ENCODE data around the gene ADPRHL1.
"Not testable (repeated sequence)": the region's sequence is repeated elsewhere in the genome, so short reads cannot be mapped to it uniquely, and the experiment has no call there.

The ADPRHL1 gene

GRCh38 chr13:113437408-113438010 lies 15.8 kb downstream of the ADPRHL1 start:
- DNase-seq (ENCODE audit: low read depth, low spot score): no peak
- H3K27ac ChIP-seq: no peak overlapping the region

- DNase-seq (ENCODE audit: low read depth, low spot score); H3K27ac ChIP-seq: not testable (repeated sequence)
These were observed 16.4 kb downstream of the ADPRHL1 start for GRCh38 chr13:113436866-113437265.

- not testable (repeated sequence) for DNase-seq (ENCODE audit: low read depth, low spot score)
These were observed 17.4 kb downstream of the ADPRHL1 start for GRCh38 chr13:113435907-113436306.

GRCh38 chr13:113433391-113433916 lies 19.8 kb downstream of the ADPRHL1 start:
- DNase-seq (ENCODE audit: low read depth, low spot score): no peak
- H3K27ac ChIP-seq: no peak overlapping the region

More at GRCh38 chr13:113435907-113436306, 17.4 kb downstream of the ADPRHL1 start:
- not testable (repeated sequence) for H3K27ac ChIP-seq

- H3K27ac ChIP-seq: no peak overlapping the region
- DNase-seq (ENCODE audit: low read depth, low spot score): no peak
These were observed 20.6 kb downstream of the ADPRHL1 start for GRCh38 chr13:113432506-113433270.

DNA sequence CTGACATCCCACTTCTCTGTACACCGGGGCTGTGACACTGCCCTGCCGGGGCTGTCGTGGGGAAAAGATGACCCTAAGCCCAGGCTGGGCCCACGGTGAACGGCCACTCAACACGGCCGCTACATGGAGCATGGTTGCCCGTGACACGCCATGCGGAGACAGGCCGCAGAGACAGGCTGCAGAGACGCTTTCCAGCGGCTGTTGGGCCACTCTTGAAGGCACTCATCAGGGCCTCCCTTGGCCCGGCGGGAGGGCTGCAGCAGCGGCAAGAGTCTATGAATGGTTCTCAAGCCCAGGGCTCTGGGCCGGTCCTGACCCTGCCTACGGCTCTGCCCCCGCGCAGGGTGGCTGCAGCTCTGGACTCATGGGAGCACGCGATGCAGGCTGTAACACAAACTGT lies 22.1 kb downstream of the ADPRHL1 start:
- H3K27ac ChIP-seq: no peak overlapping the region
- no peak for DNase-seq (ENCODE audit: low read depth, low spot score)

DNA sequence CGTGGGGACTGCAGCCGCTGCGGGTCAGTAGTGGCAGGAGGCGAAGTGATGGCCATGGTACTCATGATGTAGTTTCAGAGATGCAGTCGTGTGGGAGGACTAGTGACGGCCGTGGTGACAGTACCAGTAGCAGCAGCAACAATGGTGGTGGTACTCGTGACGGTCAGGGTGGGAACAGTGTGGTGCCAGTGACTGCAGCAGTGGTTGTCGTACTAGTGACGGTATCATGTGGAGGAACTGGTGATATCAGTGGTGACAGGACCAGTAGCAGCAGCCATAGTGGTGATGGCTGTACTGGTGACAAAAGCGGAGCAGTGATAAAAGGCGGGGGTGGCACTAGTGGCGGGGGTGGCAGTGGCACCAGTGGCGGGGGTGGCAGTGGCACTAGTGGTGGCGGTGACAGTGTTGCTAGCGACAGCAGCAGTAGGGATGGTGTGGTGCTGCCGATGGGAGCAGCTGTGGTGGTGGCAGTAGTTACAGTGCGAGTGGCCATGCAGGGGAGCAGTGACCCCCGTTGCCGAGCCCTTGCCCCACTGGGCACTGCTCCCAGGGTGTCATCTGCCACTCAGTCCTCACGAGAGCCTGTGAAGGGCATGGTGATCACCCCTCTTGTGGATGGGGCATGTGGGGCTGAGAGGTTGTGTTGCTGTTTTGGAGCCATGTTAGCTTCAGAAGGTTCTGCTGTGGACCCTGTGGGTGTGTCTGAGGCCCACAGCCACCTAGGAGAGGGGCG lies 22.7 kb downstream of the ADPRHL1 start:
- DNase-seq (ENCODE audit: low read depth, low spot score): no peak
- no peak overlapping the region for H3K27ac ChIP-seq

DNA sequence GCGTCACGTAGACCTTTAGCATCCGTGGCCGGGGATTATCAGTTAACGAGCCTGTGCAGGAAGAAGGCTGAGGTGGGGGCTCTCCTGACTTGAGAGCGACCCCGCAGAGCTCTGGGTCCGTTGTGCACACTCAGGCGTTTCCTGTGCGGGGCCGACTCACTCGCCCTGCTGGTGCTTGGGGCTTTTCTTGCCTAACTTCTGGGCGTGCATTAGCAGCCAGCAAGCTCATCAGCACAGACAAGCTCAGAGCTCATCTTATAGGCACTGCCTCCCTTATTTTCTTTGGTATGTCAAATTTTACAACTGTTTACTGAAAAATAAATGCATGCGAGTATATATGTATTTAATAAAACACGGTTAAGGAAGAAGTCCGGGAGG lies 23.7 kb downstream of the ADPRHL1 start:
- H3K27ac ChIP-seq: no peak overlapping the region
- DNase-seq (ENCODE audit: low read depth, low spot score): no peak

DNA sequence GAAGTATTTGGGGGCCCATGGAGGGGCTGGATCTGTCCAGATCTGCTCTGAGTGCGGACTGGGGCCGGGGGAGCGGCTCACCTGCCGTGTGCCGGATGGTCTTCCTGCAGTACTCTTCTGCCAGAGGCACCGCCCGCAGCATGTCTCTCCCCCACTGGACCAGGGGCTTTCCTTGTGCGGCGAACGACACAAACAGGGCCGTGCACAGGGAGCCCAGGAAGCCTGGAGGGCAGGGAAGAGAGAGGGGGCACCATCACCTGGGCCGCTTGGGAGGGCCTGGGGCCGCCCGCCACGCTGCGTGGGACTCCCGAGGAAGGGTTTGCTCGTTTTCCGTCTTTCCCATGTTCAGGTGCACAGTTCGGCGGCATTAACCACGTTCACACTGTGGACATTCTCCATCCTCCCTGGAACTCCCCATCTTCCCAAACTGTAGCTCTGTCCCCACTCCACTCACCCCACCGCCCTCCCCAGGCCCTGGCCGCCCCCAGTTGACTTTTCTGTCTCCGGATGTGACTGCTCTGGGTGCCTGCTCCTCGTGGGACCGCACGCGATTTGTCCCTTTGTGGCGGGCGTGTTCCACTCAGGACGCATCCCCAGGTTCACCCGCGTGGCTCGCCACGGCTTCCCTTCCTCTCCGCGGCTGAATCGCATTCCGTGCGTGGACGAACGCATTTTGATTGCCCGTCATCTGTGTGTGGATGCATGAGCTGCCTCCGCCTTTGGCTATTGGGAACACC lies 24.2 kb downstream of the ADPRHL1 start:
- H3K27ac ChIP-seq: no peak overlapping the region
- DNase-seq (ENCODE audit: low read depth, low spot score): no peak

DNA sequence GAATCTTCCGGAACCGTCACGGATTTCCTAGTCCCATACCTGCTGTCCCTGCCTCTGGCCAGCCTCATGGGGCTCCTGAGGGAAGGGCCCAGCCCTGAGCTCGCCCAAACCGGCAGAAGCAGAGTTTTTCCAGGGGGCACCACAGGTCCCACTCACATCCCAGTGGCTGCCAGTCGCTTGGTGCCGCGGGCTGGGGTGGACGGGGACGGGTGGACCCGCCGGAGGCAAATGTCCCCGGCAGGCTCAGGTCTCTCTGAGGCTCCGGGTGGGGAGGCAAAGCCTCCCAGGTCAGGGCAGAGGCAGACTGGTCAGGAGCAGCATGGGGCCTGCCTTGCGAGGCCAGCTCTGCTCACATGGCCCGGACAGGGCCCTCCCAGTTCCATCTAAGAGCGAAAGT lies 24.8 kb downstream of the ADPRHL1 start:
- DNase-seq (ENCODE audit: low read depth, low spot score): no peak
- H3K27ac ChIP-seq: no peak overlapping the region

DNA sequence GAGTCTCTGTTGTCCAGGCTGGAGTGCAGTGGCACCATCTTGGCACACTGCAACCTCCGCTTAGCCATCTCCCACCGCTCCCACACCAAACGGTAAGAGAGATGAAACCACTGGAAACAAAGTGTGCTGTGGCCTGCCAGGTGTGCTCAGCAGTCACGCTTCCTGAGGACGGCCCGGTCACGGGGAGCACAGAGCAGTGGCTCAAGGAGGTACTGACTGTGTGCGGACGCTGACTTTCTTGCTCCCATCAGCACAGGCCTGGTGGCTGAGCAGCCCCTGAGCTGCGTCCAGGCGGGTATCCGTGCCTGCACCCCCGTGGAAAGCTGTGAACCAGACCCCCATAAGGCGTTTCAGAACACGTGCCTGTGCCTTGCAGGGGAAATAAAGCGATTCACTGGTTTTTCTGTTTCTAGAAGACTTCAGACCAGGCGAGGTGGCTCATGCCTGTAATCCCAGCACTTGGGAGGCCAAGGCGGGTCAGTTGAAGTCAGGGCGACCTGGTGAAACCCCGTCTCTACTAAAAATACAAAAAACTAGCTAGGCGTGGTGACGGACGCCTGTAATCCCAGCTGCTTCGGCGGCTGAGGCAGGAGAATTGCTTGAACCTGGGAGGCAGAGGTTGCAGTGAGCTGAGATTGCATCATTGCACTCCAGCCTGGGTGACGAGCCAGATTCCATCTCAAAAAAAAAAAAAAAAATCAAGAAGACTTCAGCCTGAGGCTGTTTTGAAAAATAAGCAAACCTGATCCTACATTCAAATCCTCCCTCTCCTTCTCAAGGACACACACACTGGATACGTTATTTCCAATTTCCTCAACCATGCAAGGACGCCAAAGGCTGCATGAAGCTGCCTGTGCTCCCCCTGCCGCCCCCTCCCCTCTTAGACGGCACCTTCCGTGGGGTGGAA lies 25.5 kb downstream of the ADPRHL1 start:
- DNase-seq (ENCODE audit: low read depth, low spot score): no peak
- no peak overlapping the region for H3K27ac ChIP-seq

GRCh38 chr13:113426591-113426986 lies 26.7 kb downstream of the ADPRHL1 start:
- no peak for DNase-seq (ENCODE audit: low read depth, low spot score)
- H3K27ac ChIP-seq: no peak overlapping the region

- H3K27ac ChIP-seq: no peak overlapping the region
- DNase-seq (ENCODE audit: low read depth, low spot score): no peak
These were observed 27.2 kb downstream of the ADPRHL1 start for GRCh38 chr13:113425941-113426590.

DNA sequence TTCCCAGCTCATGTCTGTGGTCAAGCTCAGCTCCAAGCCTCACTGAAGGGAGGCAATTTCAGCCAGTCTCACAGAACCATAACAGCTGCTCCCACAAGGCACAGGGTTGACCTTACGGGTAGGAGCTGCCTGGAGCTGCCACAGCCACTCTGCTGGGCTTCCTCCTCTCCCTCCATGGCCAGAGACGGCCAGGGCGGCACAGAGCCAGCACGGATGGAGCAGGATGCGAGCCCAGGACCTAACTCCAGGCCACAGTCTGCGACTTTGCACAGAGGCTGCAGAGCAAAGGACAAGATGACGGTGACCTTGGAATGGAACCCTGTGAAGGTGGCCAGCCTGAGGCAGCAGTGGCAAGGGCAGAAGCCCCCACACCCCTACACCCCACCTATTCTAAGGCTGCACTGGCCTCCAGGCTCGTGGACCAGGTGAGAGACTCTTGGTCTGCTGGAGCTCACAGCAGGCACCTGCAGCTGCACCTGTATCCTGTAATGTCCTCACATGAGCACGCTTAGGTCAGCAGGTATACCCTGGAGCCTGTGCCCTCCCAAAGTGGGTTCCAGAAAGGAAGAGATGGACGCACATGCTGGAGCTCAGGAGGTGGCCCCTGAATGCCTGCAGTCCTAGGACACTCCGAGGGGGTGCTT lies 29.6 kb downstream of the ADPRHL1 start:
- no peak overlapping the region for H3K27ac ChIP-seq

DNA sequence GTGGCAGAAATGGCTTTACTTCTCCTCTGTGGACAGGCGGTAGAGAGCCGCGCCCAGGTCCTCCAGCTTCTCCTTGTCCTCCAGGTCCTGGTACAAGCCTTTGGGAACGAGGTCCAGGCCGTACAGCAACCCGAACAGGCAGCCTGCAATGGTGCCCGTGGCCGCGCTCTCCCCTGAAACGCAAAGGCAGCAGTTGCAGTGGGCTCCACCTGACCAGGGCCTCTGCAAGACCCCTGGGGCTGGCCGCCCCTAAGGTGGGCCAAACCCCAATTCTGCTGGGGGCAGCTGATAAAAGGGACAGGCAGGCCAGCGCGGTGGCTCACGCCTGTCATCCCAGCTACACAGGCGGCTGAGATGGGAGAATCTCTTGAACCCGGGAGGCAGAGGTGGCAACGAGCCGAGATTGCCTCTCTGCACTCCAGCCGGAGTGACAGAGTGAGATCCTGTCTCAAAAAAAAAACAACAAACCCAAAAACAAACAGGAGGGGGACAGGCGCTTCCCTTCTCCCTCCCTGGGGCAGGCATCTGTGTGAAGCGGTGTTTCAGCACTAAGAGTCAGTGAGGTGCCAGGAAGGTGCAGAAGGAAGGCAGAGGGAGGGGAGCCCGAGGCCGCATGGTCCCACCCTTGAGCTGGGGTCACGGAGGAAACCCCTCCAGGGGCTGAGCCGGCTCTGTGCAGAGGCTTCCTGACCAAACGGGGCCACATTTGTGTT lies 30.3 kb downstream of the ADPRHL1 start:
- no peak for DNase-seq (ENCODE audit: low read depth, low spot score)
- no peak overlapping the region for H3K27ac ChIP-seq

More for the DNA sequence above, 29.6 kb downstream of the ADPRHL1 start:
- DNase-seq (ENCODE audit: low read depth, low spot score): no peak

GRCh38 chr13:113421673-113422270 lies 31.5 kb downstream of the ADPRHL1 start:
- no peak for DNase-seq (ENCODE audit: low read depth, low spot score)
- no peak overlapping the region for H3K27ac ChIP-seq

DNA sequence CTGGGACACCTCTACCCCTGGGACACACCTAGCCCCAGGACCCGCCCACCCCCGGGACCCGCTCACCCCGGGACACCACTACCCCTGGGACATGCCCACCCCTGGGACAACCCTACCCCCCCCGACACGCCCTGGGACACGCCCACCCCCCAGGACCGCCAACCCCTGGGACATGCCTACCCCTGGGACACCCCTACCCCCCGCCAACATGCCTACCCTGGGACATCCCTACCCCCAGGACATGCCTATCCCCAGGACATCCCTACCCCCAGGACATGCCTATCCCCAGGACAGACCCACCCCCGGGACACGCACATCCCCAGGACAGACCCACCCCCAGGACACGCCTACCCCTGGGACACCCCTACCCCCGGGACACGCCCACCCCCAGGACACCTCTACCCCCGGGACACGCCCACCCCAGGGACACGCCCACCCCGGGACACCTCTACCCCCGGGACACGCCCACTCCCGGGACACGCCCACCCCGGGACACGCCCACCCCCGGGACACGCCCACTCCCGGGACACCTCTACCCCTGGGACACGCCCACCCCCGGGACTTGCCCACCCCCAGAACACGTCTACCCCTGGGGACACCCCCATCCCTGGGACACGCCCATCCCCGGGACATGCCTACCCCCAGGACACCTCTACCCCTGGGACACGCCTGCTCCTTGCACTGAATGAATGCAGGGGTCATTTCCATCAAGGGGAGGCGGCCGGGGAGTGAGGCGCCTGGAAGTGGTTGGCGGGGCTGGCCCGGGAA lies 32.3 kb downstream of the ADPRHL1 start:
- no peak overlapping the region for H3K27ac ChIP-seq
- no peak for DNase-seq (ENCODE audit: low read depth, low spot score)
